Liver (tissue), 9 donors: ENCODE data around the gene TCF21. TPM values are rescaled to one million over a fixed set of nuclear protein-coding genes. Genes with fewer than 3 reads are reported as not detected.

Source experiments
- DNase-seq: peaks from one replicate; pipeline ENCODE4 v3.0.0-alpha.2; 2017; ENCODE audit warnings: low spot score
- H3K27ac ChIP-seq, 2 donors: one replicate each; pipeline ENCODE4 v1.7.0; 2013; ENCODE audit warnings: inconsistent platforms in 2 of 2, low read length in 2 of 2, control low read depth in 1 of 2, low read depth in 1 of 2, mild to moderate bottlenecking in 1 of 2
- H3K27me3 ChIP-seq, 4 donors: one replicate each; pipeline versions ENCODE4 v1.6.1 to v1.7.0; 2013; ENCODE audit warnings: low read length in 3 of 4, inconsistent platforms in 1 of 4, mild to moderate bottlenecking in 1 of 4, moderate library complexity in 1 of 4; ENCODE audit not compliant: control insufficient read depth in 4 of 4, insufficient read depth in 4 of 4
- H3K36me3 ChIP-seq, 4 donors: one replicate each; pipeline versions ENCODE4 v1.6.1 to v1.7.0; 2013; ENCODE audit warnings: low read length in 3 of 4, mild to moderate bottlenecking in 3 of 4, low read depth in 1 of 4, moderate library complexity in 1 of 4; ENCODE audit not compliant: control insufficient read depth in 4 of 4, insufficient read depth in 3 of 4
- H3K4me1 ChIP-seq, 4 donors: one replicate each; pipeline versions ENCODE4 v1.6.1 to v1.7.0; 2013; ENCODE audit warnings: low read length in 3 of 4, mild to moderate bottlenecking in 3 of 4, moderate library complexity in 1 of 4; ENCODE audit not compliant: control insufficient read depth in 4 of 4, insufficient read depth in 4 of 4
- H3K4me3 ChIP-seq, 3 donors: one replicate each; pipeline versions ENCODE4 v1.6.1 to v1.7.0; 2013; ENCODE audit warnings: low read length in 3 of 3, control low read depth in 1 of 3, low read depth in 1 of 3, mild to moderate bottlenecking in 1 of 3
- H3K9ac ChIP-seq, 2 donors: one replicate each; pipeline ENCODE4 v1.7.0; 2013; ENCODE audit warnings: low read length in 2 of 2, mild to moderate bottlenecking in 2 of 2, moderate library complexity in 2 of 2, control low read depth in 1 of 2, low read depth in 1 of 2
- H3K9me3 ChIP-seq, 4 donors: one replicate each; pipeline versions ENCODE4 v1.6.1 to v1.7.0; 2013; ENCODE audit warnings: low read length in 3 of 4; ENCODE audit not compliant: control insufficient read depth in 4 of 4
- EGR1 ChIP-seq, 2 donors: IDR thresholded peaks; 2 replicates each; pipeline ENCODE4 v1.6.1; 2016 to 2018; ENCODE audit warnings: antibody characterized with exemption in 2 of 2, low read depth in 2 of 2
- FOXA1 ChIP-seq: IDR thresholded peaks from 2 replicates; pipeline ENCODE4 v1.6.1; 2016; ENCODE audit warnings: antibody characterized with exemption
- FOXA2 ChIP-seq: IDR thresholded peaks from 2 replicates; pipeline ENCODE4 v1.6.1; 2016; ENCODE audit warnings: antibody characterized with exemption
- GABPA ChIP-seq, 2 donors: IDR thresholded peaks in 1 of 2; conservative IDR thresholded peaks in 1 of 2; 2 replicates each; pipeline ENCODE4 v1.6.1; 2016; ENCODE audit warnings: antibody characterized with exemption in 2 of 2, mild to moderate bottlenecking in 1 of 2, moderate library complexity in 1 of 2
- HNF4A ChIP-seq, 2 donors: conservative IDR thresholded peaks; 2 replicates each; pipeline ENCODE4 v1.6.1; 2016; ENCODE audit warnings: antibody characterized with exemption in 2 of 2, mild to moderate bottlenecking in 2 of 2
- HNF4G ChIP-seq: IDR thresholded peaks from 2 replicates; pipeline ENCODE4 v1.6.1; 2016; ENCODE audit warnings: antibody characterized with exemption
- JUND ChIP-seq, 2 donors: IDR thresholded peaks; 2 replicates each; pipeline ENCODE4 v1.6.1; 2016; ENCODE audit warnings: antibody characterized with exemption in 2 of 2
- MAX ChIP-seq: IDR thresholded peaks from 2 replicates; pipeline ENCODE4 v1.6.1; 2016; ENCODE audit warnings: antibody characterized with exemption
- NR2F2 ChIP-seq: IDR thresholded peaks from 2 replicates; pipeline ENCODE4 v1.6.1; 2016; ENCODE audit warnings: antibody characterized with exemption
- RAD21 ChIP-seq, 2 donors: IDR thresholded peaks; 2 replicates each; pipeline ENCODE4 v1.6.1; 2016; ENCODE audit warnings: antibody characterized with exemption in 2 of 2, mild to moderate bottlenecking in 2 of 2
- RXRA ChIP-seq, 2 donors: IDR thresholded peaks; 2 replicates each; pipeline ENCODE4 v1.6.1; 2017 to 2018; ENCODE audit warnings: antibody characterized with exemption in 2 of 2, mild to moderate bottlenecking in 1 of 2
- TAF1 ChIP-seq: conservative IDR thresholded peaks from 2 replicates; pipeline ENCODE4 v1.6.1; 2016; ENCODE audit warnings: antibody characterized with exemption, mild to moderate bottlenecking
- YY1 ChIP-seq: IDR thresholded peaks from 2 replicates; pipeline ENCODE4 v1.6.1; 2016; ENCODE audit warnings: antibody characterized with exemption, mild to moderate bottlenecking
- ZBTB33 ChIP-seq: IDR thresholded peaks from 2 replicates; pipeline ENCODE4 v1.6.1; 2016; ENCODE audit warnings: antibody characterized with exemption
- WGBS: extraction: QIAGEN DNeasy Blood & Tissue Kit; methylation state at CpG from one replicate; pipeline ENCODE4 v1.1.7; 2013; 5-methylcytosine and 5-hydroxymethylcytosine counted together
- polyA plus RNA-seq, 2 donors: library from polyadenylated mRNA; stranded (reverse) in 1 of 2; unstranded in 1 of 2; fragments of 200-250 nt in 1 of 2; fragments of >200 nt in 1 of 2; fragmentation: Nextera tagmentation in 1 of 2; extraction: Ambion mirVana in 1 of 2; gene quantifications; one replicate each; pipeline versions ENCODE4 v1.2.1 to v1.2.3, GENCODE V29; 2013 to 2015
- total RNA-seq, 2 donors: library from RNA; depleted of rRNA; stranded (reverse); fragments of >200 nt; gene quantifications; one replicate each; pipeline ENCODE4 v1.2.3, GENCODE V29; 2014
- TF ChIP-seq, protein P1 (sequence below): fragments of 150-350 bp; IDR thresholded peaks from 2 replicates; pipeline ENCODE4 v1.5.1; 2017; ENCODE audit warnings: improper control_type of control experiment, low read depth, low read length; ENCODE audit not compliant: missing input control
- TF ChIP-seq, protein P2 (sequence below): IDR thresholded peaks from 2 replicates; pipeline ENCODE4 v1.6.1; 2016; ENCODE audit warnings: antibody characterized with exemption, mild to moderate bottlenecking
- TF ChIP-seq, protein P3 (sequence below): IDR thresholded peaks from 2 replicates; pipeline ENCODE4 v1.6.1; 2016; ENCODE audit warnings: antibody characterized with exemption
- donor health status: healthy.
- donor health status: healthy.
- donor health status: healthy.
- donor health status: healthy.
- donor health status: healthy.

Gene TCF21
- total and polyA plus RNA-seq, 4 donors: 0.57 to 1.1 (median 0.85) TPM

DNA sequence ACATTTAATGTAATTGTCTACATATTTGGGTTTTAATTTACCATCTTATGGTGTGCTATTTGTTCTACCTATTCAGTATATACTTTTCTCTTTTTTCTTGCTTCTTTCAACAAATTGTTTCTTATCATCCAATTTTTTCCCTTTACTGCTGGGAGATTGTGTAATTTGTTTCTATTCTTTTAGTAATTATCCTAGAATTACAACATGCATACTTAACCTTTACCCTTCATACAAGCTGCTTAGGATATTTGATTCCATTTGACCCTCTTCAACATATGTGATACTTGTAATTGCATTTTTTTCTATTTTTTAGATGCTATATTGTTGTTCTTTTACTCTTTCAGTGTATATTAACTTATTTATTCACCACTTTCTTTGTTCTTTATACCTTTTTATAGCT is 49.0 kb downstream of the TCF21 start:
- no peaks in the 10 kb centered on the region for H3K27me3 ChIP-seq
- H3K4me1 ChIP-seq: peaks cover 0 to 6% (median 0%) of the 10 kb centered on the region in 4 donors
- no peaks in the 10 kb centered on the region for H3K9me3 ChIP-seq
- DNase-seq: no peak
- H3K27ac ChIP-seq: no peak overlapping the region
- TF ChIP-seq HNF4G (no peak), GABPA (IDR thresholded peaks at IDR 0.05 in 1 of 2, conservative IDR thresholded peaks at IDR 0.05 in 1 of 2) (no peak), FOXA2 (no peak), JUND (IDR thresholded peaks at IDR 0.05) (no peak), RAD21 (IDR thresholded peaks at IDR 0.05) (no peak), YY1 (no peak), HNF4A (conservative IDR thresholded peaks at IDR 0.05) (no peak), NR2F2 (no peak), ZBTB33 (no peak), MAX (no peak), FOXA1 (no peak), TAF1 (no peak), EGR1 (IDR thresholded peaks at IDR 0.05; ENCODE audit: low read depth in 2 of 2) (no peak)
- TF ChIP-seq, protein P1, sequence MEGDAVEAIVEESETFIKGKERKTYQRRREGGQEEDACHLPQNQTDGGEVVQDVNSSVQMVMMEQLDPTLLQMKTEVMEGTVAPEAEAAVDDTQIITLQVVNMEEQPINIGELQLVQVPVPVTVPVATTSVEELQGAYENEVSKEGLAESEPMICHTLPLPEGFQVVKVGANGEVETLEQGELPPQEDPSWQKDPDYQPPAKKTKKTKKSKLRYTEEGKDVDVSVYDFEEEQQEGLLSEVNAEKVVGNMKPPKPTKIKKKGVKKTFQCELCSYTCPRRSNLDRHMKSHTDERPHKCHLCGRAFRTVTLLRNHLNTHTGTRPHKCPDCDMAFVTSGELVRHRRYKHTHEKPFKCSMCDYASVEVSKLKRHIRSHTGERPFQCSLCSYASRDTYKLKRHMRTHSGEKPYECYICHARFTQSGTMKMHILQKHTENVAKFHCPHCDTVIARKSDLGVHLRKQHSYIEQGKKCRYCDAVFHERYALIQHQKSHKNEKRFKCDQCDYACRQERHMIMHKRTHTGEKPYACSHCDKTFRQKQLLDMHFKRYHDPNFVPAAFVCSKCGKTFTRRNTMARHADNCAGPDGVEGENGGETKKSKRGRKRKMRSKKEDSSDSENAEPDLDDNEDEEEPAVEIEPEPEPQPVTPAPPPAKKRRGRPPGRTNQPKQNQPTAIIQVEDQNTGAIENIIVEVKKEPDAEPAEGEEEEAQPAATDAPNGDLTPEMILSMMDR: no peak
- TF ChIP-seq, protein P2, sequence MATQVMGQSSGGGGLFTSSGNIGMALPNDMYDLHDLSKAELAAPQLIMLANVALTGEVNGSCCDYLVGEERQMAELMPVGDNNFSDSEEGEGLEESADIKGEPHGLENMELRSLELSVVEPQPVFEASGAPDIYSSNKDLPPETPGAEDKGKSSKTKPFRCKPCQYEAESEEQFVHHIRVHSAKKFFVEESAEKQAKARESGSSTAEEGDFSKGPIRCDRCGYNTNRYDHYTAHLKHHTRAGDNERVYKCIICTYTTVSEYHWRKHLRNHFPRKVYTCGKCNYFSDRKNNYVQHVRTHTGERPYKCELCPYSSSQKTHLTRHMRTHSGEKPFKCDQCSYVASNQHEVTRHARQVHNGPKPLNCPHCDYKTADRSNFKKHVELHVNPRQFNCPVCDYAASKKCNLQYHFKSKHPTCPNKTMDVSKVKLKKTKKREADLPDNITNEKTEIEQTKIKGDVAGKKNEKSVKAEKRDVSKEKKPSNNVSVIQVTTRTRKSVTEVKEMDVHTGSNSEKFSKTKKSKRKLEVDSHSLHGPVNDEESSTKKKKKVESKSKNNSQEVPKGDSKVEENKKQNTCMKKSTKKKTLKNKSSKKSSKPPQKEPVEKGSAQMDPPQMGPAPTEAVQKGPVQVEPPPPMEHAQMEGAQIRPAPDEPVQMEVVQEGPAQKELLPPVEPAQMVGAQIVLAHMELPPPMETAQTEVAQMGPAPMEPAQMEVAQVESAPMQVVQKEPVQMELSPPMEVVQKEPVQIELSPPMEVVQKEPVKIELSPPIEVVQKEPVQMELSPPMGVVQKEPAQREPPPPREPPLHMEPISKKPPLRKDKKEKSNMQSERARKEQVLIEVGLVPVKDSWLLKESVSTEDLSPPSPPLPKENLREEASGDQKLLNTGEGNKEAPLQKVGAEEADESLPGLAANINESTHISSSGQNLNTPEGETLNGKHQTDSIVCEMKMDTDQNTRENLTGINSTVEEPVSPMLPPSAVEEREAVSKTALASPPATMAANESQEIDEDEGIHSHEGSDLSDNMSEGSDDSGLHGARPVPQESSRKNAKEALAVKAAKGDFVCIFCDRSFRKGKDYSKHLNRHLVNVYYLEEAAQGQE: no peak
- TF ChIP-seq, protein P3, sequence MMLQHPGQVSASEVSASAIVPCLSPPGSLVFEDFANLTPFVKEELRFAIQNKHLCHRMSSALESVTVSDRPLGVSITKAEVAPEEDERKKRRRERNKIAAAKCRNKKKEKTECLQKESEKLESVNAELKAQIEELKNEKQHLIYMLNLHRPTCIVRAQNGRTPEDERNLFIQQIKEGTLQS: no peak
- no peaks in the 10 kb centered on the region for H3K36me3 ChIP-seq
- H3K9ac ChIP-seq: no peak overlapping the region
- no peak overlapping the region for H3K4me3 ChIP-seq

- H3K9ac ChIP-seq: no peak overlapping the region
- H3K27me3 ChIP-seq: no peaks in the 10 kb centered on the region
- H3K27ac ChIP-seq: no peak overlapping the region
- H3K4me1 ChIP-seq: peaks cover 0 to 6% (median 0%) of the 10 kb centered on the region in 4 donors
- no peaks in the 10 kb centered on the region for H3K9me3 ChIP-seq
- DNase-seq: no peak
- H3K4me3 ChIP-seq: no peak overlapping the region
- H3K36me3 ChIP-seq: no peaks in the 10 kb centered on the region
- 97% methylated on average over 1 of the region's 1 CpG for WGBS
- TF ChIP-seq RXRA (IDR thresholded peaks at IDR 0.05): no peak
- no peak for TF ChIP-seq JUND (IDR thresholded peaks at IDR 0.05)
- TF ChIP-seq NR2F2: no peak
- TF ChIP-seq EGR1 (IDR thresholded peaks at IDR 0.05; ENCODE audit: low read depth in 2 of 2): no peak
- TF ChIP-seq, protein P2: no peak
- TF ChIP-seq MAX: no peak
- TF ChIP-seq HNF4A (conservative IDR thresholded peaks at IDR 0.05): no peak
- TF ChIP-seq RAD21 (IDR thresholded peaks at IDR 0.05): no peak
- TF ChIP-seq GABPA (IDR thresholded peaks at IDR 0.05 in 1 of 2, conservative IDR thresholded peaks at IDR 0.05 in 1 of 2): no peak
- no peak for TF ChIP-seq FOXA2
- TF ChIP-seq ZBTB33: no peak
- no peak for TF ChIP-seq YY1
- no peak for TF ChIP-seq HNF4G
- TF ChIP-seq, protein P3: no peak
These were observed 49.6 kb downstream of the TCF21 start for GRCh38 chr6:133938533-133938932.
